ENCODE measurements around the gene PACC1. TPM values are rescaled to one million over a fixed set of nuclear protein-coding genes. Genes with fewer than 3 reads are reported as not detected.

PACC1 gene
- total RNA-seq, 1 experiment from 2014 or later: 17.8 TPM

GRCh38 chr1:212412374-212412773 is 2.3 kb downstream of the PACC1 start:
- Mint-ChIP-seq H3K9me3 (ENCODE audit: low read depth, unreplicated experiment) (no peaks in the 10 kb centered on the region), H3K27me3 (ENCODE audit: unreplicated experiment) (peaks cover 16% of the 10 kb centered on the region), H3K36me3 (ENCODE audit: insufficient read depth, unreplicated experiment) (peaks cover 21% of the 10 kb centered on the region), H3K4me3 (ENCODE audit: low read depth, unreplicated experiment) (no peak overlapping the region), H3K4me1 (ENCODE audit: low read depth, unreplicated experiment) (peaks cover 28% of the 10 kb centered on the region), H3K27ac (ENCODE audit: unreplicated experiment) (no peak overlapping the region)
- TF ChIP-seq, protein P1, sequence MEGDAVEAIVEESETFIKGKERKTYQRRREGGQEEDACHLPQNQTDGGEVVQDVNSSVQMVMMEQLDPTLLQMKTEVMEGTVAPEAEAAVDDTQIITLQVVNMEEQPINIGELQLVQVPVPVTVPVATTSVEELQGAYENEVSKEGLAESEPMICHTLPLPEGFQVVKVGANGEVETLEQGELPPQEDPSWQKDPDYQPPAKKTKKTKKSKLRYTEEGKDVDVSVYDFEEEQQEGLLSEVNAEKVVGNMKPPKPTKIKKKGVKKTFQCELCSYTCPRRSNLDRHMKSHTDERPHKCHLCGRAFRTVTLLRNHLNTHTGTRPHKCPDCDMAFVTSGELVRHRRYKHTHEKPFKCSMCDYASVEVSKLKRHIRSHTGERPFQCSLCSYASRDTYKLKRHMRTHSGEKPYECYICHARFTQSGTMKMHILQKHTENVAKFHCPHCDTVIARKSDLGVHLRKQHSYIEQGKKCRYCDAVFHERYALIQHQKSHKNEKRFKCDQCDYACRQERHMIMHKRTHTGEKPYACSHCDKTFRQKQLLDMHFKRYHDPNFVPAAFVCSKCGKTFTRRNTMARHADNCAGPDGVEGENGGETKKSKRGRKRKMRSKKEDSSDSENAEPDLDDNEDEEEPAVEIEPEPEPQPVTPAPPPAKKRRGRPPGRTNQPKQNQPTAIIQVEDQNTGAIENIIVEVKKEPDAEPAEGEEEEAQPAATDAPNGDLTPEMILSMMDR (IDR thresholded peaks at IDR 0.05; ENCODE audit: unreplicated experiment): no peak
- intact Hi-C loops (cut with micrococcal nuclease; ENCODE audit: unreplicated experiment): no loop called here
- DNase-seq: no peak
- CTCF ChIA-PET: no interaction called here
- no TSS peak for BruUV-seq (replicated peaks)

GRCh38 chr1:212410231-212410820 is 4.4 kb downstream of the PACC1 start:
- CTCF ChIA-PET: interaction anchor here (0.6 kb wide), 1 partner anchor 26 kb away, joined by 3 read pairs; no protein-coding TSS in a partner anchor
- H3K27ac Mint-ChIP-seq (ENCODE audit: unreplicated experiment): no peak overlapping the region
- intact Hi-C loops (cut with micrococcal nuclease; ENCODE audit: unreplicated experiment): no loop called here
- H3K36me3 Mint-ChIP-seq (ENCODE audit: insufficient read depth, unreplicated experiment): peaks cover 21% of the 10 kb centered on the region
- no peaks in the 10 kb centered on the region for H3K9me3 Mint-ChIP-seq (ENCODE audit: low read depth, unreplicated experiment)
- TF ChIP-seq, protein P1 (IDR thresholded peaks at IDR 0.05; ENCODE audit: unreplicated experiment): no peak
- peaks cover 16% of the 10 kb centered on the region for H3K27me3 Mint-ChIP-seq (ENCODE audit: unreplicated experiment)
- H3K4me3 Mint-ChIP-seq (ENCODE audit: low read depth, unreplicated experiment): no peak overlapping the region
- no TSS peak for BruUV-seq (replicated peaks)
- no peak for DNase-seq
- peaks cover 19% of the 10 kb centered on the region for H3K4me1 Mint-ChIP-seq (ENCODE audit: low read depth, unreplicated experiment)

GRCh38 chr1:212402666-212403321 is 11.9 kb downstream of the PACC1 start:
- Mint-ChIP-seq H3K27ac (ENCODE audit: unreplicated experiment) (peak overlapping the region; percentile 55), H3K27me3 (ENCODE audit: unreplicated experiment) (no peaks in the 10 kb centered on the region), H3K36me3 (ENCODE audit: insufficient read depth, unreplicated experiment) (no peaks in the 10 kb centered on the region), H3K4me3 (ENCODE audit: low read depth, unreplicated experiment) (no peak overlapping the region), H3K4me1 (ENCODE audit: low read depth, unreplicated experiment) (peaks cover 20% of the 10 kb centered on the region), H3K9me3 (ENCODE audit: low read depth, unreplicated experiment) (peaks cover 3% of the 10 kb centered on the region)
- TF ChIP-seq, protein P1 (IDR thresholded peaks at IDR 0.05; ENCODE audit: unreplicated experiment): no peak
- intact Hi-C loops (cut with micrococcal nuclease; ENCODE audit: unreplicated experiment): no loop called here
- DNase-seq: no peak
- CTCF ChIA-PET: no interaction called here
- no TSS peak for BruUV-seq (replicated peaks)

GRCh38 chr1:212401838-212402582 is 12.7 kb downstream of the PACC1 start:
- Mint-ChIP-seq H3K36me3 (ENCODE audit: insufficient read depth, unreplicated experiment) (no peaks in the 10 kb centered on the region), H3K27me3 (ENCODE audit: unreplicated experiment) (no peaks in the 10 kb centered on the region), H3K27ac (ENCODE audit: unreplicated experiment) (peak overlapping the region; percentile 55), H3K9me3 (ENCODE audit: low read depth, unreplicated experiment) (peaks cover 6% of the 10 kb centered on the region), H3K4me3 (ENCODE audit: low read depth, unreplicated experiment) (no peak overlapping the region), H3K4me1 (ENCODE audit: low read depth, unreplicated experiment) (peaks cover 20% of the 10 kb centered on the region)
- BruUV-seq (replicated peaks): no TSS peak
- DNase-seq: no peak
- TF ChIP-seq, protein P1 (IDR thresholded peaks at IDR 0.05; ENCODE audit: unreplicated experiment): no peak
- CTCF ChIA-PET: no interaction called here
- intact Hi-C loops (cut with micrococcal nuclease; ENCODE audit: unreplicated experiment): no loop called here
